Body of pancreas (tissue), 4 donors: ENCODE results near the gene SLC12A3. TPM values are rescaled to one million over a fixed set of nuclear protein-coding genes. Genes with fewer than 3 reads are reported as not detected.

ENCODE experiments used
- ATAC-seq: fragments of 150-250 bp; one replicate; pipeline ENCODE4 v1.9.1; 2016
- DNase-seq, 4 donors: peaks; one replicate each; pipeline ENCODE4 v3.0.0-alpha.2; 2019
- H3K27ac ChIP-seq, 4 donors: fragments of 200-600 bp; sonication (generic); 1 replicate in 3 of 4; 2 replicates in 1 of 4; pipeline versions ENCODE4 v1.5.1 to v1.6.1; 2016 to 2019; ENCODE audit warnings: mild to moderate bottlenecking in 1 of 4, mixed read lengths in 1 of 4, moderate library complexity in 1 of 4
- H3K27me3 ChIP-seq, 2 donors: fragments of 200-600 bp; sonication (generic); one replicate each; pipeline ENCODE4 v1.6.0; 2016; ENCODE audit warnings: mild to moderate bottlenecking in 1 of 2
- H3K36me3 ChIP-seq, 2 donors: fragments of 200-600 bp; sonication (generic); replicated peaks in 1 of 2; 2 replicates each; pipeline ENCODE4 v1.5.1; 2016; ENCODE audit warnings: low read depth in 2 of 2; ENCODE audit not compliant: insufficient read depth in 1 of 2
- H3K4me1 ChIP-seq: fragments of 200-600 bp; sonication (generic); one replicate; pipeline ENCODE4 v1.6.0; 2016
- H3K4me3 ChIP-seq, 2 donors: fragments of 200-600 bp; sonication (generic); 1 replicate in 1 of 2; 2 replicates in 1 of 2; pipeline ENCODE4 v1.5.1; 2016 to 2019
- H3K9me3 ChIP-seq, 3 donors: fragments of 200-600 bp; sonication (generic); 1 replicate in 2 of 3; 2 replicates in 1 of 3; pipeline ENCODE4 v1.5.1; 2016
- POLR2A ChIP-seq, 3 donors: fragments of 450-650 bp; IDR thresholded peaks; one replicate each; pipeline ENCODE4 v1.6.1; 2016; ENCODE audit warnings: antibody characterized with exemption in 3 of 3, mild to moderate bottlenecking in 2 of 3
- WGBS, 2 donors: methylation state at CpG; one replicate each; pipeline ENCODE4 v1.1.5; 2017; 5-methylcytosine and 5-hydroxymethylcytosine counted together
- intact Hi-C: fragments of 100-400 bp; cut with DNase I; formaldehyde crosslinking; loops from one replicate; pipeline ENCODE4 v1.15.1; 2023
- total RNA-seq, 2 donors: library from RNA; depleted of rRNA; stranded (reverse); fragments of >200 nt; gene quantifications; one replicate each; pipeline ENCODE4 v1.1.0, GENCODE V29; 2016
- TF ChIP-seq, protein P1 (sequence below), 7 experiments: fragments of 450-650 bp in 4 of 7; fragments of 200-600 bp in 3 of 7; sonication (generic) in 3 of 7; IDR thresholded peaks; one replicate each; pipeline ENCODE4 v1.5.1; 2016 to 2019; ENCODE audit warnings: antibody characterized with exemption in 7 of 7

The SLC12A3 gene
- total RNA-seq, 2 donors from 2014 or later: not detected

DNA sequence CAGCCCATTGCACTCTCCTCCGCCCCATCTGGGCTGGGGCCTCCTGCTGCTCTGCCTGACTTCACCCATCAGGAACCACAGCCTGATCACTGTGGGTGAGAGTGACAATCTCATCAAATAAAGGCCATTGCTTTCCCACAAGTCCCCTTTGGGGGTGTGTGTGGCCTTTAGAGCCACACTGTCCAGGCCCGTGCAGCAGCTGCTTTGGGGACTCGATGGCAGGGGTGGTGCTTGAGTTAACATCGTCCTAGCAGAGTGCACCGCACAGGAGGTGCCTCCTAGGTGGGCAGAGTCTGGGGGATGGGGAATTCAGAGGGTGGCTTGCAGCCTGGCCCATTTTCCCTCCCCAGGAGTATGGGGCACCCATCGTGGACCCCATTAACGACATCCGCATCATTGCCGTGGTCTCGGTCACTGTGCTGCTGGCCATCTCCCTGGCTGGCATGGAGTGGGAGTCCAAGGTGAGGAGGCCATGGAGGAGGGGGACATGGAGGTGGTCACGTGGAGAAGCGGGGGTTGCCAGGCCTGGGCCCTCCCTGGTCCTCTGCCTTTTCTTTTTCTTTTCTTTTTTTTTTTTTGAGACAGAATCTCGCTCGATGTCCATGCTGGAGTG, 5.4 kb downstream of the SLC12A3 start:
- DNase-seq (no peak), ATAC-seq (no peak)
- Histone ChIP-seq H3K36me3 (no peaks in the 10 kb centered on the region), H3K4me3 (no peak overlapping the region), H3K4me1 (peaks cover 22% of the 10 kb centered on the region), H3K27me3 (no peaks in the 10 kb centered on the region), H3K9me3 (no peaks in the 10 kb centered on the region), H3K27ac (no peak overlapping the region)
- TF ChIP-seq, protein P1, sequence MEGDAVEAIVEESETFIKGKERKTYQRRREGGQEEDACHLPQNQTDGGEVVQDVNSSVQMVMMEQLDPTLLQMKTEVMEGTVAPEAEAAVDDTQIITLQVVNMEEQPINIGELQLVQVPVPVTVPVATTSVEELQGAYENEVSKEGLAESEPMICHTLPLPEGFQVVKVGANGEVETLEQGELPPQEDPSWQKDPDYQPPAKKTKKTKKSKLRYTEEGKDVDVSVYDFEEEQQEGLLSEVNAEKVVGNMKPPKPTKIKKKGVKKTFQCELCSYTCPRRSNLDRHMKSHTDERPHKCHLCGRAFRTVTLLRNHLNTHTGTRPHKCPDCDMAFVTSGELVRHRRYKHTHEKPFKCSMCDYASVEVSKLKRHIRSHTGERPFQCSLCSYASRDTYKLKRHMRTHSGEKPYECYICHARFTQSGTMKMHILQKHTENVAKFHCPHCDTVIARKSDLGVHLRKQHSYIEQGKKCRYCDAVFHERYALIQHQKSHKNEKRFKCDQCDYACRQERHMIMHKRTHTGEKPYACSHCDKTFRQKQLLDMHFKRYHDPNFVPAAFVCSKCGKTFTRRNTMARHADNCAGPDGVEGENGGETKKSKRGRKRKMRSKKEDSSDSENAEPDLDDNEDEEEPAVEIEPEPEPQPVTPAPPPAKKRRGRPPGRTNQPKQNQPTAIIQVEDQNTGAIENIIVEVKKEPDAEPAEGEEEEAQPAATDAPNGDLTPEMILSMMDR (IDR thresholded peaks at IDR 0.05): no peak
- no peak for TF ChIP-seq POLR2A (IDR thresholded peaks at IDR 0.05)
- 93% methylated on average over 9 to 14 of the region's 14 CpGs for WGBS, 2 donors
- intact Hi-C loops: no loop called here

DNA sequence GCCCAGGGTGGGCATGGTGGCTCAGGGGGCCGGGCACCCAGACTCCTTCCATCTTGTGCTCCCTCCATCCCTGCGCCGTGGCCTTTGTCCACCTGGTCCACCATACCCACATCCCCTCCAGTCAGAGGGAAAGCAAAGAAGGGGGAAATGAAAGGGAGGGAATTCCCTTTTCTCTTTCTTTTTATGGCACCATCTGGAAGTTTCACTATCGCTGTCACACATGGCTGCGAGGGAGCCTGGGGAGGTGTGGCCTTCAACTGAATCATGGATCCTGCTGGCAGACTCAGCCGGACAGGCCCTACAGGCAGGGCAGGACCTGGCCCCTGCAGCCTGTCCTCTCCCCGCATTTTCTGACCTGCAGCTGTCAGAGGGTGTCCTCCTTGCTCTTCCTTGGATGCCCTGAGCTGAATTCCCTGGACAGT, 6.2 kb downstream of the SLC12A3 start:
- intact Hi-C loops: no loop called here
- Histone ChIP-seq H3K27me3 (no peaks in the 10 kb centered on the region), H3K36me3 (no peaks in the 10 kb centered on the region), H3K9me3 (no peaks in the 10 kb centered on the region), H3K4me3 (no peak overlapping the region), H3K4me1 (peaks cover 22% of the 10 kb centered on the region), H3K27ac (peak overlapping the region in 2 of 4 donors; percentile 1 to 35)
- TF ChIP-seq POLR2A (IDR thresholded peaks at IDR 0.05): no peak
- TF ChIP-seq, protein P1 (IDR thresholded peaks at IDR 0.05): no peak
- WGBS, 2 donors: 45 to 56% methylated on average over 7 of the region's 7 CpGs
- peak in 3 of 4 donors; percentile 56 to 65 (median 58) for DNase-seq
- peak; percentile 33 for ATAC-seq

DNA sequence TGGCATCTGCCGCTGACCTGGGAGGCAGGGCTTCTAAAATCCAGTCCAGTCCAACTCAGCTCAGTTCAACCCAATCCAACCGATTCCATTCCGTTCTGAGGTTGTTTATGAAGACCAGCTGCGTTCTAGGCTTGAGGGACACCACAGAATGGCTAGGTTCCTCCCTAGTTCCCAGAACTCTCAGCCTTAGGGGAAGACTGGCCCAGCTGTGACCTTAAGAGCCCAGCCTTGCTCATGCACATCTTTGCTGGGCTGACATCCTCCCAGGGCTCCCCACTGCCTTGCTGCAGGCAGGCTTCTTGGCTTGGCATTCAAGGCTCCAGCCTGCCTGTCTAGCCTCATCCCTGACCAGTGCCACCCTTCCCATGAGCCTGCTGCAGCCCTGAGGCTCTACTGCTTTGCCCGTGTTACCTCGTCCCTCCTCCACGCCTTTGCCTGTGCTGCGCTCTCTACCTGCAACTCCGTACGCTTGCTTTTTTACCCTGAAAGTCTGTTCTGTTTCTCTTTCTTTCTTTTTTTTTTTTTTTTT, 7.9 kb downstream of the SLC12A3 start:
- Histone ChIP-seq H3K4me3 (no peak overlapping the region), H3K9me3 (no peaks in the 10 kb centered on the region), H3K36me3 (no peaks in the 10 kb centered on the region), H3K27me3 (no peaks in the 10 kb centered on the region), H3K4me1 (peaks cover 8% of the 10 kb centered on the region), H3K27ac (no peak overlapping the region)
- ATAC-seq: no peak
- intact Hi-C loops: no loop called here
- TF ChIP-seq POLR2A (IDR thresholded peaks at IDR 0.05): no peak
- TF ChIP-seq, protein P1 (IDR thresholded peaks at IDR 0.05): no peak
- no peak for DNase-seq
- WGBS, 2 donors: 90 to 96% methylated on average over 8 to 10 of the region's 10 CpGs

DNA sequence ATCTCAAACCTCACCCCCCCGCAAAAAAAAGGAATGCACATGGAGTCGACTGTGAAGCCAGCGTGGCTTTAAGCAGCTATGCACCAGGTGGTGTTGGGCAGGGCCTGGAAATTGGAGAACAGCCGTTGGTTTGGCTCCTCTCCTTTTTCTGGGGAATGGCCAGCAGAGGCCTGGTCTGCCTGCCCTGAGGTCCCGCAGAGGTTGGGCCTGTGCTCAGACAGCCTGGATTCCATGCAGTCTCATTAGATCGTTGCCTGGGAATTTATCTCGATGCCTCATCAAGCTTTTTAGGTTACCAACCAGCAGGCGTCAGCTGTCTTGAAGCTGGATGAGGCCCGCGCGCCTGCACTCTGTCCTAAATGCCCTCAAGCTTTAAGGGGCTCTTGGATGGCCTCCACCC, 9.8 kb downstream of the SLC12A3 start:
- Histone ChIP-seq H3K27me3 (no peaks in the 10 kb centered on the region), H3K36me3 (no peaks in the 10 kb centered on the region), H3K9me3 (no peaks in the 10 kb centered on the region), H3K27ac (peak overlapping the region in 2 of 4 donors; percentile 2 to 6), H3K4me3 (no peak overlapping the region), H3K4me1 (peaks cover 5% of the 10 kb centered on the region)
- WGBS, 2 donors: 39 to 52% methylated on average over 7 to 11 of the region's 11 CpGs
- DNase-seq (peak; percentile 57 to 80 (median 74)), ATAC-seq (peak; percentile 79)
- intact Hi-C loops: no loop called here
- TF ChIP-seq POLR2A (IDR thresholded peaks at IDR 0.05): no peak
- TF ChIP-seq, protein P1 (IDR thresholded peaks at IDR 0.05): peak in 3 of 7 experiments; percentile 14 to 29 (median 26)

DNA sequence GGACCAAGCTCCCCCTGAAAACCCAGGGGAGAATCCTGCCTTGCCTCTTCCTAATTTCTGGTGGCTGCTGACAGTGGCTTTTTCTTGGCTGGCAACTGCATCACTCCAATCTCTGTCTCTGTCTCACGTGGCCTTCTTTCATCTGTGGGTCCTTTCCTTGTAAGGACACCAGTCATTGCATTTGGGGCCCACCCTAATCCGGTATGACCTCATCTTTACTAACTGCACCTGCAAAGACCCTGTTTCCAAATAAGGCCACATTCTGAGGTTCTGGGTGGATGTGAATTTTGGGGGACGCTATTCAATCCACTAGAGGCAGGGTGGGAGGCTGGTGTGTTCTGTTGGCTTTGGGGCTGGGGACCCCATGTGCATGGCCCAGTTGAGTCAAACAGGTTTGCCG, 11.0 kb downstream of the SLC12A3 start:
- DNase-seq (no peak), ATAC-seq (no peak)
- Histone ChIP-seq H3K27ac (no peak overlapping the region), H3K36me3 (no peaks in the 10 kb centered on the region), H3K4me3 (no peak overlapping the region), H3K9me3 (no peaks in the 10 kb centered on the region), H3K27me3 (no peaks in the 10 kb centered on the region), H3K4me1 (peaks cover 3% of the 10 kb centered on the region)
- WGBS, 2 donors: 79 to 80% methylated on average over 4 of the region's 4 CpGs
- intact Hi-C loops: no loop called here
- no peak for TF ChIP-seq POLR2A (IDR thresholded peaks at IDR 0.05)
- TF ChIP-seq, protein P1 (IDR thresholded peaks at IDR 0.05): no peak
